ENCODE measurements around the gene ATP5F1A.
"Not testable (repeated sequence)": the region's sequence is repeated elsewhere in the genome, so short reads cannot be mapped to it uniquely, and the experiment has no call there.

The ATP5F1A gene

GRCh38 chr18:46048641-46049040 is 49.5 kb downstream of the ATP5F1A start:
- DNase-seq, result no peak

DNA sequence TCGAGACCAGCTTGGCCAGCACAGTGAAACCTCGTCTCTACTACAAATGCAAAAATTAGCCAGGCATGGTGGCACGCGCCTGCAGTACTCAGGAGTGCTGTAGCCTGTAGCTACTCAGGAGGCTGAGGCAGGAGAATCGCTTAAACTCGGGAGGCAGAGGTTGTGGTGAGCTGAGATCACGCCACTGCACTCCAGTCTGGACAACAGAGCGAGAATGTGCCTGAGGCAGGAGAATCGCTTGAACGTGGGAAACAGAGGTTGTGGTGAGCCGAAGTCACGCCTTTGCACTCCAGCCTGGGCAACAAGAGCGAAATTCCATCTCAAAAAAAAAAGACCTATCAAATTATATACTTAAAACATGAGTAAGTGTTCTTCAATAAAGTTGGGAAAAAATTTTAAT is 50.7 kb downstream of the ATP5F1A start:
- DNase-seq, result not testable (repeated sequence)

- no peak for DNase-seq
Measured at GRCh38 chr18:46046688-46047087, 51.4 kb downstream of the ATP5F1A start.

- DNase-seq, result no peak
Measured at GRCh38 chr18:46046126-46046525, 52.0 kb downstream of the ATP5F1A start.

DNA sequence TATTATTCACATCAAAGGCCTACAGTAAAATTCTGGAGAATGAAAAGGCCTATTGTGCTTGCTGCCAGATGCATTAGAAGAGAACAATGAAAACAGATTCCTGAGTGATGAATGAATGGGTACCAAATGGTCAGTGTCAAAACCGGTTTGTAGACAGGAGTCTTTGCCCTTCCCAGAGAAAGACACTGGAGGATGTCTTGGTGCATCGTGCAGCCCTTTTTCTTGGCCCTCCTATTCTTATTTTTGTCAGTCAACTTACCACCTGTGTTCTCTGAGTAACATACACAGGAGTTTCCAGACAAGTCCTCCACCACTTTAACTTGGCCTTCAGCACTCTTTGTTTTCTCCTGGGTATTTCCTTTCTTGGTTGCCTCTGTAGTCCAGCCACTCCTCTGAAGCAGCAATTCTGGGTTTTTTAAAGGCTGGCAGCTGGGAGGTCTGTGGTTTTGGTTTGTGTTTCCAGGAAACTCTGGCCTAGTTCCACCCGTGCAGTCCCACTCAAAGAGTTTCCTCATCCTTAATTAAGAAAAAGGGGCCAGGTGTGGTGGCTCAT is 55.4 kb downstream of the ATP5F1A start:
- no peak for DNase-seq

DNA sequence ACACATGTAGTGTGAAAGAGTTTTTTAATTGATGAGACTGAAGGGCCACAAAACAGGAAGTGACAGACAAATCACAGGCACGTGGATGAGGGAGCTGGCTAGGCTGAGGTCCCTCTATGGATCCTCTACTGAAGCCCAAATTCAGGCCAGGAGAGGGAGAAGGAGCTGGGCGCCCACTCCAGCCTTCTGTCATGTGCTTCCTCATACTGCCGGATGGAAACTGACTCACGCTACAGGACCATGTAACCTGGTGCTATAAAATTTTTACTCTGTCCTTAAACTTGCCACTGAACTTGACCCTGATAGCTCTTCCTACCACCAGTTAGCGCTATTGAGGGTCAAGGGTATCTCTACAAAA is 57.4 kb downstream of the ATP5F1A start:
- no peak for DNase-seq

GRCh38 chr18:46040033-46040746 is 57.9 kb downstream of the ATP5F1A start:
- DNase-seq, result no peak

DNA sequence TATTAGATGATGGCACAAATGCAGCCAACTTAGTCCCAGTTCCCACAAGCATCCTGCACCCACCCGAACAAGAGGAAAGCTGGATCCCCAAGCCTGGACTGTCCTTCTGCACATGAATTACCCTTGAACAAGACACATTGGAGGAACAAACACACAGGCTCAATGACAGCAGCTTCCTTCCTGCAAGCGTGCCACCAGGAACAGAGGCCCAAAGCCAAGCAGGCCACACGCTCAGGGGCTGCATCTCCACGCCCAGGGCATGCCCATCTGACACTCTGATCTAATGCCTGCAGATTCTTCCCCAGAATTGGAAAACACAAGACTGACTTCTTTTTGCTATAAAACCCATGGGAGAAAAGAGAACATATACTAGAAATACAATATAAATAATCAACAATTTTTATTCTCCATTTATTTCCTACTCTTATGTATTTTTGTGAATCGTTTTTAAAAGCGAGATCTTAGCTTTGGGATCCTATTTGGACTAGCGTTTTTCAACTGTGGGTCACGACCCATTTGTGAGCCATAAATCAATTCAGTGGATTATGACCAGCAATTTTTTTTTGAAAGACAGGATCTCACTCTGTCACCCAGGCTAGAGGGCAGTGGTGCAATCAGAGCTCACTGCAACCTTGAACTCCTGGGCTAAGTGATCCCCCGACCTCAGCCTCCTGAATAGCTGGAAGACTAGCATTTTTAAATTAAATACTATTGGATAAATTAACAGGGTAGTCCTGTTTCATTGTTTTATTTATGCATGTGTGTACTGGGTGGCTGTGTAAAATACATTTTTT is 60.4 kb downstream of the ATP5F1A start:
- DNase-seq, result no peak

- no peak for DNase-seq
Measured at GRCh38 chr18:46035696-46036680, 62.1 kb downstream of the ATP5F1A start.

DNA sequence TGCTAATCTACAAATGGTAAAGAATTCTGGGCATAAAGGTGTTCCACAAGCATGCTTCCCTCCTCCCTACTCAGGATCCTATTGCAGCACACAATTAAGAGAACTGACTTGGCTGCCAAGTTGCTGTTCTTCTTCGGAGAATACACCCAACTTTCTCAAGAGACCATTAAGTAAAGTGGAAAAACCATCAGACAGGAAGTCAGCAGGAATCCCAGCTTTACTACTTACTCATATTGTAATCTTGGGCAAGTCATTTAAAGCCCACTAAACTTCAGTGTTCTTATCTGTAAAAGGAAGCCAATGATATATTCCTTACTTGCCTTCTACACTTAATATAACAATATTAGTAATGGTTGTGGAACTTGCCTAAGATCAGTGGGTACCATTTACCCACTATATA is 63.9 kb downstream of the ATP5F1A start:
- DNase-seq, result no peak

GRCh38 chr18:46031741-46032140 is 66.4 kb downstream of the ATP5F1A start:
- DNase-seq, result no peak
